HCT116 (cell line): ENCODE results near the gene TTC19. TPM values are rescaled to one million over a fixed set of nuclear protein-coding genes. Genes with fewer than 3 reads are reported as not detected.

Source experiments
- ATAC-seq: fragments of 200-7000 bp; cut with Tn5 transposase; 2 replicates; pipeline ENCODE4 v1.9.1; 2020; ENCODE audit warnings: mild to moderate bottlenecking, moderate library complexity
- BruUV-seq: library from RNA; stranded (reverse); fragments of 400-500 nt; replicated peaks from 2 replicates; lab custom pipeline; 2021; lab: Mats Ljungman, UMichigan
- CTCF ChIA-PET: fragments of 300-600 bp; sonication (Branson Sonifier 250); formaldehyde crosslinking; loops from one replicate; lab custom pipeline; 2021; ENCODE audit warnings: antibody characterized with exemption; lab: Charles Lee
- POLR2A ChIA-PET: fragments of 300-600, 350-600 bp; sonication (Branson Sonifier 250); formaldehyde crosslinking; loops from one replicate; lab custom pipeline; 2021; ENCODE audit warnings: antibody characterized with exemption; lab: Charles Lee
- RAD21 ChIA-PET, 2 experiments: fragments of 300-600 bp; sonication (Branson Sonifier 250); formaldehyde crosslinking; loops; one replicate each; lab custom pipeline; 2023; ENCODE audit warnings: low total read pairs in 2 of 2; ENCODE audit not compliant: uncharacterized antibody in 2 of 2, unreplicated experiment in 2 of 2, low non-redundant PET in 1 of 2; lab: Charles Lee
- DNase-seq: peaks from one replicate; pipeline ENCODE4 v3.0.0-alpha.2; 2010; ENCODE audit warnings: low read depth, low spot score
- H2AFZ ChIP-seq: fragments of 200-600 bp; shearing (Covaris generic), sonication (generic); 2 replicates; pipeline ENCODE4 v1.6.1; 2017; ENCODE audit warnings: low read depth, mixed run types, mixed read lengths, antibody characterized with exemption, low read length; ENCODE audit not compliant: poor library complexity, severe bottlenecking
- H3K27ac ChIP-seq: 2 replicates; pipeline ENCODE4 v1.5.1; 2012; ENCODE audit warnings: low read depth, low read length
- H3K27me3 ChIP-seq: fragments of 200-600 bp; sonication (generic); 2 replicates; pipeline ENCODE4 v1.6.1; 2016; ENCODE audit warnings: mixed run types, low read length, mixed read lengths; ENCODE audit not compliant: insufficient read depth
- H3K36me3 ChIP-seq, 2 experiments: fragments of 200-500 bp in 1 of 2; fragments of 200-600 bp in 1 of 2; sonication (Bioruptor generic) in 1 of 2; sonication (generic) in 1 of 2; 2 replicates each; pipeline versions ENCODE4 v1.5.1 to v1.6.1; 2014 to 2016; ENCODE audit warnings: low read length in 2 of 2, inconsistent platforms in 1 of 2, mixed read lengths in 1 of 2, mixed run types in 1 of 2; ENCODE audit not compliant: insufficient read depth in 2 of 2, control insufficient read depth in 1 of 2
- H3K4me1 ChIP-seq, 2 experiments: fragments of 200-600 bp in 1 of 2; sonication (generic) in 1 of 2; 2 replicates each; pipeline versions ENCODE4 v1.5.1 to v1.6.1; 2012 to 2017; ENCODE audit warnings: low read length in 2 of 2, inconsistent platforms in 1 of 2, mild to moderate bottlenecking in 1 of 2, mixed read lengths in 1 of 2, mixed run types in 1 of 2, moderate library complexity in 1 of 2; ENCODE audit not compliant: insufficient read depth in 2 of 2, control insufficient read depth in 1 of 2
- H3K4me2 ChIP-seq: fragments of 200-600 bp; sonication (generic); 2 replicates; pipeline ENCODE4 v1.6.1; 2017; ENCODE audit warnings: mixed run types, low read length, mixed read lengths
- H3K4me3 ChIP-seq, 2 experiments: fragments of 200-600 bp in 1 of 2; sonication (generic) in 1 of 2; replicated peaks in 1 of 2; 2 replicates each; pipeline ENCODE4 v1.5.1; 2011 to 2016; ENCODE audit warnings: low read length in 2 of 2, control low read depth in 1 of 2, low read depth in 1 of 2, mild to moderate bottlenecking in 1 of 2, mixed read lengths in 1 of 2, mixed run types in 1 of 2
- H3K79me2 ChIP-seq: fragments of 200-600 bp; sonication (generic); 2 replicates; pipeline ENCODE4 v1.6.1; 2017; ENCODE audit warnings: mild to moderate bottlenecking, mixed run types, low read length, moderate library complexity, mixed read lengths; ENCODE audit not compliant: insufficient read depth
- H3K9ac ChIP-seq: fragments of 200-600 bp; sonication (generic); 2 replicates; pipeline ENCODE4 v1.6.1; 2016; ENCODE audit warnings: low read length, mixed read lengths
- H3K9me2 ChIP-seq: fragments of 200-600 bp; sonication (generic), shearing (Covaris generic); 2 replicates; pipeline ENCODE4 v1.6.1; 2017; ENCODE audit warnings: mixed run types, mild to moderate bottlenecking, moderate library complexity; ENCODE audit not compliant: insufficient read depth
- H3K9me3 ChIP-seq, 2 experiments: fragments of 200-500 bp in 1 of 2; fragments of 200-600 bp in 1 of 2; sonication (Bioruptor generic) in 1 of 2; sonication (generic) in 1 of 2; 2 replicates each; pipeline ENCODE4 v1.6.1; 2014 to 2017; ENCODE audit warnings: low read length in 2 of 2, mixed read lengths in 2 of 2, inconsistent platforms in 1 of 2, low read depth in 1 of 2, mild to moderate bottlenecking in 1 of 2, mixed run types in 1 of 2, moderate library complexity in 1 of 2; ENCODE audit not compliant: control insufficient read depth in 1 of 2, insufficient read depth in 1 of 2
- H4K20me1 ChIP-seq: fragments of 200-600 bp; sonication (generic), shearing (Covaris generic); 2 replicates; pipeline ENCODE4 v1.6.1; 2017; ENCODE audit warnings: mixed run types, mild to moderate bottlenecking, moderate library complexity; ENCODE audit not compliant: insufficient read depth
- ELF1 ChIP-seq: IDR thresholded peaks from 2 replicates; pipeline ENCODE4 v1.6.1; 2012; ENCODE audit warnings: low read depth, borderline replicate concordance
- intact Hi-C: fragments of 100-400 bp; cut with micrococcal nuclease; formaldehyde crosslinking; loops from 2 replicates; pipeline ENCODE4 v1.10.0; 2022
- total RNA-seq: library from RNA; stranded (reverse); gene quantifications from one replicate; pipeline ENCODE4 v1.2.1, GENCODE V29; 2021; ENCODE audit not compliant: unreplicated experiment

The TTC19 gene
- total RNA-seq, 1 experiment from 2014 or later, result 61.3 TPM

- ChIA-PET POLR2A (no interaction called here), RAD21 (no interaction called here), CTCF (no interaction called here)
- Histone ChIP-seq H3K4me2 (no peak overlapping the region), H3K9me2 (no peaks in the 10 kb centered on the region), H3K27ac (no peak overlapping the region), H3K4me1 (no peaks in the 10 kb centered on the region), H3K36me3 (peaks cover 22 to 35% of the 10 kb centered on the region in 2 experiments; a peak in 3 of 4 replicates), H4K20me1 (no peaks in the 10 kb centered on the region), H3K27me3 (no peaks in the 10 kb centered on the region), H3K4me3 (no peak overlapping the region), H3K9ac (no peak overlapping the region), H3K79me2 (no peaks in the 10 kb centered on the region), H3K9me3 (no peaks in the 10 kb centered on the region), H2AFZ (no peak overlapping the region)
- ATAC-seq, result no peak
- intact Hi-C loops, result no loop called here
- no peak for TF ChIP-seq ELF1
- no peak for DNase-seq
- no TSS peak for BruUV-seq
Measured at GRCh38 chr17:16075949-16076348, 76.3 kb downstream of the TTC19 start.

Other genes starting within 250 kb of the TTC19 start
- gene ADORA2B, start 54.7 kb upstream of the TTC19 start, total RNA-seq, result 47.5 TPM
- gene ZSWIM7, start 120 bp upstream of the TTC19 start, total RNA-seq, result 33.5 TPM
- 43.7 TPM for gene NCOR1, start 215.7 kb downstream of the TTC19 start, total RNA-seq
- 36.8 TPM for gene PIGL, start 217.4 kb downstream of the TTC19 start, total RNA-seq